Neural progenitor cell (in vitro differentiated cells): ENCODE measurements around the gene GNB1. TPM values are rescaled to one million over a fixed set of nuclear protein-coding genes. Genes with fewer than 3 reads are reported as not detected.
A peak's percentile ranks its signal among the peaks of the same experiment; 100 is the strongest.

Experiments
- DNase-seq: peaks from one replicate; pipeline ENCODE4 v3.0.0-alpha.2; 2016; ENCODE audit warnings: low spot score
- H2AFZ ChIP-seq: fragments of 200-600 bp; sonication (generic); replicated peaks from 2 replicates; pipeline ENCODE4 v1.6.1; 2016; ENCODE audit warnings: antibody characterized with exemption
- H3F3A ChIP-seq: fragments of 200-600 bp; sonication (generic); 2 replicates; pipeline ENCODE4 v1.6.1; 2016; ENCODE audit warnings: antibody characterized with exemption, low read depth
- H3K27ac ChIP-seq: fragments of 200-600 bp; sonication (generic); 2 replicates; pipeline ENCODE4 v1.5.1; 2016; ENCODE audit warnings: mild to moderate bottlenecking
- H3K27me3 ChIP-seq: fragments of 200-600 bp; sonication (generic); 2 replicates; pipeline ENCODE4 v1.6.1; 2016; ENCODE audit warnings: mild to moderate bottlenecking, moderate library complexity
- H3K36me3 ChIP-seq: fragments of 200-600 bp; sonication (generic); 2 replicates; pipeline ENCODE4 v1.5.1; 2016
- H3K4me1 ChIP-seq: fragments of 200-600 bp; sonication (generic); 2 replicates; pipeline ENCODE4 v1.6.1; 2016; ENCODE audit warnings: mixed run types
- H3K4me2 ChIP-seq: fragments of 200-600 bp; sonication (generic); 2 replicates; pipeline ENCODE4 v1.6.1; 2016
- H3K4me3 ChIP-seq: fragments of 200-600 bp; sonication (generic); 2 replicates; pipeline ENCODE4 v1.5.1; 2016
- H3K79me2 ChIP-seq: fragments of 200-600 bp; sonication (generic); 2 replicates; pipeline ENCODE4 v1.6.1; 2016; ENCODE audit warnings: low read depth
- H3K9ac ChIP-seq: fragments of 200-600 bp; sonication (generic); 2 replicates; pipeline ENCODE4 v1.6.1; 2016
- H3K9me3 ChIP-seq: fragments of 200-600 bp; sonication (generic); 2 replicates; pipeline ENCODE4 v1.5.1; 2016; ENCODE audit warnings: low read depth
- H4K20me1 ChIP-seq: fragments of 200-600 bp; sonication (generic); 2 replicates; pipeline ENCODE4 v1.6.1; 2016; ENCODE audit warnings: low read depth
- H3K27ac Mint-ChIP-seq: 3 replicates; pipeline ENCODE4 v1.8.0; 2021; ENCODE audit warnings: mixed read lengths
- H3K27me3 Mint-ChIP-seq: 2 replicates; pipeline ENCODE4 v1.8.0; 2022; ENCODE audit warnings: low read depth, mild to moderate bottlenecking, inconsistent platforms, moderate library complexity, mixed read lengths; ENCODE audit not compliant: insufficient read depth
- H3K36me3 Mint-ChIP-seq: 3 replicates; pipeline ENCODE4 v1.8.0; 2021; ENCODE audit warnings: mixed read lengths
- H3K4me1 Mint-ChIP-seq: 3 replicates; pipeline ENCODE4 v1.8.0; 2021; ENCODE audit warnings: mixed read lengths
- H3K4me3 Mint-ChIP-seq: 3 replicates; pipeline ENCODE4 v1.8.0; 2021; ENCODE audit warnings: mild to moderate bottlenecking, moderate library complexity, mixed read lengths
- H3K9me3 Mint-ChIP-seq: 3 replicates; pipeline ENCODE4 v1.8.0; 2020; ENCODE audit warnings: mixed read lengths
- EZH2 ChIP-seq: fragments of 200-600 bp; sonication (generic); IDR thresholded peaks from 2 replicates; pipeline ENCODE4 v1.6.1; 2017; ENCODE audit warnings: antibody characterized with exemption, mild to moderate bottlenecking, moderate library complexity
- EZH2phosphoT487 ChIP-seq: fragments of 200-600 bp; sonication (generic); IDR thresholded peaks from 2 replicates; pipeline ENCODE4 v1.6.1; 2017; ENCODE audit warnings: antibody characterized with exemption
- total RNA-seq: library from RNA; depleted of rRNA; stranded (reverse); fragments of >200 nt; gene quantifications from 2 replicates; pipeline ENCODE4 v1.2.3, GENCODE V29; 2015; ENCODE audit warnings: low replicate concordance
- TF ChIP-seq, protein P1 (sequence below): fragments of 200-600 bp; sonication (generic); IDR thresholded peaks from 2 replicates; pipeline ENCODE4 v1.5.1; 2017; ENCODE audit warnings: antibody characterized with exemption, mild to moderate bottlenecking

Gene GNB1
- total RNA-seq, 1 donor from 2014 or later: 175 TPM

DNA sequence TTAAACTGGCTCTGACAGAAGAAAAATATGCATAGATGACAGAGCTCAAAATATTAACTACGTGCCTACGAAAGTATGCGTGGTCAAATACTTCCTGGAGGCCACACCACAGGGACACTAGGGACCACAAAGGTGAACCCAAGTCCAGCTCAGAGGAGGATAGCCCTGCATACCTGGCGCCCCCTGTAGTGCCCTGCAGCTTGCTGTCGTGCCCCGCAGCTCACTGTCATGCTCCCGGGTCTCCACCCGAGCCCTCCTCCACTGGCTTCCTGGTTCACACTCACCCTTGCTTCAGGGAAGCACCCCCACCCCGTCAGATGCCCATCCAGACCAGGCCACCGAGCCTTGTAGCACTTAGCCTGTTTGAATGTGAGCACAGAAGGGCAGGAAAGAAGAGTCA, 95.9 kb downstream of the GNB1 start:
- Histone ChIP-seq H3K9me3 (no peaks in the 10 kb centered on the region), H3K9ac (no peak overlapping the region), H3K4me2 (no peak overlapping the region), H3K4me1 (peaks cover under 1% of the 10 kb centered on the region), H3K27me3 (no peaks in the 10 kb centered on the region), H3K36me3 (peaks cover 8% of the 10 kb centered on the region), H4K20me1 (peaks cover 72% of the 10 kb centered on the region), H3K79me2 (peaks cover 33% of the 10 kb centered on the region), H3K27ac (no peak overlapping the region), H3K4me3 (no peak overlapping the region), H3F3A (peaks cover 24% of the 10 kb centered on the region), H2AFZ (no peak overlapping the region)
- H3K27ac Mint-ChIP-seq: no peak overlapping the region
- H3K4me1 Mint-ChIP-seq: peaks cover 3% of the 10 kb centered on the region
- H3K27me3 Mint-ChIP-seq: peaks cover 2% of the 10 kb centered on the region
- DNase-seq: no peak
- H3K9me3 Mint-ChIP-seq: no peaks in the 10 kb centered on the region
- TF ChIP-seq EZH2phosphoT487 (no peak), EZH2 (no peak)
- TF ChIP-seq, protein P1, sequence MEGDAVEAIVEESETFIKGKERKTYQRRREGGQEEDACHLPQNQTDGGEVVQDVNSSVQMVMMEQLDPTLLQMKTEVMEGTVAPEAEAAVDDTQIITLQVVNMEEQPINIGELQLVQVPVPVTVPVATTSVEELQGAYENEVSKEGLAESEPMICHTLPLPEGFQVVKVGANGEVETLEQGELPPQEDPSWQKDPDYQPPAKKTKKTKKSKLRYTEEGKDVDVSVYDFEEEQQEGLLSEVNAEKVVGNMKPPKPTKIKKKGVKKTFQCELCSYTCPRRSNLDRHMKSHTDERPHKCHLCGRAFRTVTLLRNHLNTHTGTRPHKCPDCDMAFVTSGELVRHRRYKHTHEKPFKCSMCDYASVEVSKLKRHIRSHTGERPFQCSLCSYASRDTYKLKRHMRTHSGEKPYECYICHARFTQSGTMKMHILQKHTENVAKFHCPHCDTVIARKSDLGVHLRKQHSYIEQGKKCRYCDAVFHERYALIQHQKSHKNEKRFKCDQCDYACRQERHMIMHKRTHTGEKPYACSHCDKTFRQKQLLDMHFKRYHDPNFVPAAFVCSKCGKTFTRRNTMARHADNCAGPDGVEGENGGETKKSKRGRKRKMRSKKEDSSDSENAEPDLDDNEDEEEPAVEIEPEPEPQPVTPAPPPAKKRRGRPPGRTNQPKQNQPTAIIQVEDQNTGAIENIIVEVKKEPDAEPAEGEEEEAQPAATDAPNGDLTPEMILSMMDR: no peak
- no peak overlapping the region for H3K4me3 Mint-ChIP-seq
- H3K36me3 Mint-ChIP-seq: peaks cover 37% of the 10 kb centered on the region

DNA sequence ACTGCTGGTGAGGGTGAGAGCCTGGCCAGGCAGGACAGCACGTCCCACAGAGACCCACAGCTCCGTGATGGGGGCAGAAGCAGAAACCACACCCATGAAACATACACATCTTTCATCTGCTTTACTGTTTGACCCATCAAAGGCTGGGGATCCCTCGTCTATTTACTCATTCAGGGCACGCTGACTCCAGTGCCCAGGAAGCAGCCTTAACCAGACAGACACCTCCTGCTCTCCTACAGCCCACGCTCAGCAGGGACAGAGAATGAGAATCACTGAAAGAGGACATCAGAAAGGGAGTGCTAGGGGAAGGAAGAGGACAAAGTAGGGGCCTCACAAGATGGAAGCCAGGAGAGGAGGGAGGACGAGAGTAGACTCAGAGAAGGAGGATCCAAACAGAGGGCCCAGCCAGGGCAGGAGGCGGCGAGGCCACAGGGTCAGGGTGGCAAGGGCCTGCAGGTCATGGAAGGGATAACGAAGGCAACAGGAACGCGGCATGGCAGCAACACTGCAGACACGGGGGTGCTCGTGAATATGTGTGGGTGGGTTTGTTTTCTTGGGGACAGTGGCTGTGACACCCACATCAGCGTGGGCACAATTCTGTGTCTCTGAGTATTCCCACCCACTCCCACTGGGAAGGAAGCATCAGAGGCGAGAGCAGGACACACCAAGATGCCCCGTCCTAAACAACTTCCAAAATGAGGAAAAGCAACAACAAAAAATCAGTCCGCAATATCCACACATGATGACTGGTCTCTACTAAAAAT, 97.2 kb downstream of the GNB1 start:
- Histone ChIP-seq H3K4me2 (no peak overlapping the region), H4K20me1 (peaks cover 69% of the 10 kb centered on the region), H3F3A (peaks cover 16% of the 10 kb centered on the region), H3K4me3 (no peak overlapping the region), H3K9ac (no peak overlapping the region), H3K27me3 (no peaks in the 10 kb centered on the region), H3K4me1 (no peaks in the 10 kb centered on the region), H3K36me3 (peaks cover 8% of the 10 kb centered on the region), H3K79me2 (peaks cover 23% of the 10 kb centered on the region), H2AFZ (no peak overlapping the region), H3K27ac (no peak overlapping the region), H3K9me3 (no peaks in the 10 kb centered on the region)
- H3K27ac Mint-ChIP-seq: no peak overlapping the region
- TF ChIP-seq, protein P1: no peak
- TF ChIP-seq EZH2phosphoT487 (no peak), EZH2 (no peak)
- peaks cover 8% of the 10 kb centered on the region for H3K27me3 Mint-ChIP-seq
- no peaks in the 10 kb centered on the region for H3K4me1 Mint-ChIP-seq
- no peak for DNase-seq
- H3K36me3 Mint-ChIP-seq: peaks cover 39% of the 10 kb centered on the region
- H3K4me3 Mint-ChIP-seq: no peak overlapping the region
- H3K9me3 Mint-ChIP-seq: no peaks in the 10 kb centered on the region

- DNase-seq: peak; percentile 41
- peaks cover 33% of the 10 kb centered on the region for H3F3A ChIP-seq
- Mint-ChIP-seq H3K4me1 (no peaks in the 10 kb centered on the region), H3K27me3 (peaks cover 8% of the 10 kb centered on the region), H3K9me3 (no peaks in the 10 kb centered on the region), H3K36me3 (peaks cover 37% of the 10 kb centered on the region), H3K4me3 (no peak overlapping the region), H3K27ac (peak overlapping the region; percentile 34)
- peaks cover 53% of the 10 kb centered on the region for H4K20me1 ChIP-seq
- H3K4me2 ChIP-seq: no peak overlapping the region
- no peak overlapping the region for H3K27ac ChIP-seq
- no peaks in the 10 kb centered on the region for H3K4me1 ChIP-seq
- no peak overlapping the region for H3K4me3 ChIP-seq
- peaks cover 20% of the 10 kb centered on the region for H3K36me3 ChIP-seq
- no peaks in the 10 kb centered on the region for H3K79me2 ChIP-seq
- H3K27me3 ChIP-seq: no peaks in the 10 kb centered on the region
- H2AFZ ChIP-seq: no peak overlapping the region
- no peak overlapping the region for H3K9ac ChIP-seq
- H3K9me3 ChIP-seq: no peaks in the 10 kb centered on the region
- no peak for TF ChIP-seq EZH2phosphoT487
- TF ChIP-seq, protein P1: peak; percentile 50
Observed at GRCh38 chr1:1788646-1789431, 102.0 kb downstream of the GNB1 start.
